CD4-positive, alpha-beta T cell treated with Interleukin-4 for 4 hours (primary cell): Measurements from ENCODE around the gene CHRNA4.
"Not testable (repeated sequence)": the region's sequence is repeated elsewhere in the genome, so short reads cannot be mapped to it uniquely, and the experiment has no call there.

ENCODE experiments used
- DNase-seq: peaks from one replicate; pipeline ENCODE4 v3.0.0-alpha.2; 2020

Gene CHRNA4

GRCh38 chr20:63347950-63348827 lies 13.0 kb downstream of the CHRNA4 start:
- no peak for DNase-seq

GRCh38 chr20:63347081-63347741 lies 13.9 kb downstream of the CHRNA4 start:
- DNase-seq: no peak

GRCh38 chr20:63346131-63347080 lies 14.7 kb downstream of the CHRNA4 start:
- DNase-seq: no peak

GRCh38 chr20:63345328-63346100 lies 15.6 kb downstream of the CHRNA4 start:
- DNase-seq: no peak

GRCh38 chr20:63344616-63345327 lies 16.4 kb downstream of the CHRNA4 start:
- no peak for DNase-seq

- DNase-seq: no peak
Measured at GRCh38 chr20:63343460-63344445, 17.4 kb downstream of the CHRNA4 start.

- no peak for DNase-seq
Measured at GRCh38 chr20:63342561-63343459, 18.3 kb downstream of the CHRNA4 start.

GRCh38 chr20:63340158-63340688 lies 20.9 kb downstream of the CHRNA4 start:
- DNase-seq: not testable (repeated sequence)

- DNase-seq: not testable (repeated sequence)
Measured at GRCh38 chr20:63339154-63340094, 21.7 kb downstream of the CHRNA4 start.

- DNase-seq: no peak
Measured at GRCh38 chr20:63337786-63338420, 23.2 kb downstream of the CHRNA4 start.

GRCh38 chr20:63336232-63336752 lies 24.9 kb downstream of the CHRNA4 start:
- DNase-seq: no peak

- DNase-seq: no peak
Measured at GRCh38 chr20:63335711-63336110, 25.4 kb downstream of the CHRNA4 start.

GRCh38 chr20:63335060-63335459 lies 26.1 kb downstream of the CHRNA4 start:
- DNase-seq: not testable (repeated sequence)

- DNase-seq: no peak
Measured at GRCh38 chr20:63334356-63334755, 26.8 kb downstream of the CHRNA4 start.

GRCh38 chr20:63333241-63333836 lies 27.8 kb downstream of the CHRNA4 start:
- no peak for DNase-seq

GRCh38 chr20:63332488-63333240 lies 28.5 kb downstream of the CHRNA4 start:
- DNase-seq: no peak
